Type B pancreatic cell (in vitro differentiated cells): Measurements from ENCODE around the gene PLSCR3. TPM values are rescaled to one million over a fixed set of nuclear protein-coding genes. Genes with fewer than 3 reads are reported as not detected.
"Not testable (repeated sequence)": the region's sequence is repeated elsewhere in the genome, so short reads cannot be mapped to it uniquely, and the experiment has no call there.

ENCODE experiments used
- DNase-seq: peaks from one replicate; pipeline ENCODE4 v3.0.0; 2021; ENCODE audit warnings: mixed read lengths; ENCODE audit not compliant: unreplicated experiment; ENCODE audit errors: extremely low spot score
- H3K27ac Mint-ChIP-seq: 2 replicates; pipeline ENCODE4 v1.8.0; 2021; ENCODE audit warnings: mild to moderate bottlenecking, mixed read lengths
- H3K27me3 Mint-ChIP-seq: 2 replicates; pipeline ENCODE4 v1.8.0; 2021; ENCODE audit warnings: mixed read lengths
- H3K36me3 Mint-ChIP-seq: 2 replicates; pipeline ENCODE4 v1.8.0; 2021; ENCODE audit warnings: mixed read lengths
- H3K4me1 Mint-ChIP-seq: one replicate; pipeline ENCODE4 v1.8.0; 2021; ENCODE audit warnings: mixed read lengths; ENCODE audit not compliant: unreplicated experiment
- H3K4me3 Mint-ChIP-seq: 2 replicates; pipeline ENCODE4 v1.8.0; 2021; ENCODE audit warnings: mild to moderate bottlenecking, mixed read lengths
- H3K9me3 Mint-ChIP-seq: 2 replicates; pipeline ENCODE4 v1.8.0; 2021; ENCODE audit warnings: mixed read lengths
- CTCF ChIP-seq: fragments of 200-600 bp; sonication (generic); conservative IDR thresholded peaks from 2 replicates; pipeline ENCODE4 v1.5.0; 2021; ENCODE audit warnings: antibody characterized with exemption, mild to moderate bottlenecking
- total RNA-seq: library from RNA; stranded (reverse); gene quantifications from 2 replicates; pipeline ENCODE4 v1.2.1, GENCODE V29; 2021; ENCODE audit warnings: low replicate concordance

Gene PLSCR3
- total RNA-seq, 1 donor from 2014 or later = 39.8 TPM

GRCh38 chr17:7380321-7380720 lies 14.0 kb downstream of the PLSCR3 start:
- peak overlapping the region; percentile 75 for H3K27ac Mint-ChIP-seq

GRCh38 chr17:7379134-7379533 lies 15.2 kb downstream of the PLSCR3 start:
- no peak for TF ChIP-seq CTCF
- Mint-ChIP-seq H3K4me1 (peaks cover 4% of the 10 kb centered on the region), H3K9me3 (peaks cover 5% of the 10 kb centered on the region), H3K27me3 (peaks cover 46% of the 10 kb centered on the region), H3K4me3 (no peak overlapping the region), H3K27ac (no peak overlapping the region), H3K36me3 (no peaks in the 10 kb centered on the region)
- DNase-seq = no peak

More at GRCh38 chr17:7380321-7380720, 14.0 kb downstream of the PLSCR3 start:
- Mint-ChIP-seq H3K4me1 (peaks cover 4% of the 10 kb centered on the region), H3K4me3 (peak overlapping the region; percentile 86), H3K36me3 (no peaks in the 10 kb centered on the region), H3K27me3 (peaks cover 50% of the 10 kb centered on the region), H3K9me3 (peaks cover 5% of the 10 kb centered on the region)
- DNase-seq = no peak
- no peak for TF ChIP-seq CTCF

- no peak overlapping the region for H3K4me3 Mint-ChIP-seq
These were observed 20.0 kb downstream of the PLSCR3 start for GRCh38 chr17:7374353-7374752.

GRCh38 chr17:7370853-7371252 lies 23.5 kb downstream of the PLSCR3 start:
- Mint-ChIP-seq H3K36me3 (no peaks in the 10 kb centered on the region), H3K27me3 (peaks cover 18% of the 10 kb centered on the region), H3K4me3 (no peak overlapping the region), H3K4me1 (no peaks in the 10 kb centered on the region), H3K9me3 (no peaks in the 10 kb centered on the region), H3K27ac (no peak overlapping the region)
- no peak for DNase-seq
- TF ChIP-seq CTCF = no peak

More at GRCh38 chr17:7374353-7374752, 20.0 kb downstream of the PLSCR3 start:
- Mint-ChIP-seq H3K27ac (no peak overlapping the region), H3K4me1 (no peaks in the 10 kb centered on the region), H3K36me3 (no peaks in the 10 kb centered on the region), H3K9me3 (peaks cover 4% of the 10 kb centered on the region), H3K27me3 (peaks cover 19% of the 10 kb centered on the region)
- no peak for DNase-seq
- TF ChIP-seq CTCF = no peak

GRCh38 chr17:7369825-7370224 lies 24.5 kb downstream of the PLSCR3 start:
- no peak for DNase-seq

GRCh38 chr17:7368599-7368994 lies 25.7 kb downstream of the PLSCR3 start:
- H3K27ac Mint-ChIP-seq, H3K9me3 Mint-ChIP-seq, H3K4me1 Mint-ChIP-seq, H3K36me3 Mint-ChIP-seq, H3K4me3 Mint-ChIP-seq, DNase-seq: not testable (repeated sequence)
- peaks cover 21% of the 10 kb centered on the region for H3K27me3 Mint-ChIP-seq

More at GRCh38 chr17:7369825-7370224, 24.5 kb downstream of the PLSCR3 start:
- Mint-ChIP-seq H3K9me3 (no peaks in the 10 kb centered on the region), H3K36me3 (no peaks in the 10 kb centered on the region), H3K4me1 (no peaks in the 10 kb centered on the region), H3K4me3 (no peak overlapping the region), H3K27me3 (peaks cover 21% of the 10 kb centered on the region), H3K27ac (no peak overlapping the region)
- TF ChIP-seq CTCF = no peak
